Right kidney (tissue), 9 donors: ENCODE data around the gene DYNLT2.
A peak's percentile ranks its signal among the peaks of the same experiment; 100 is the strongest.

ENCODE experiments used
- DNase-seq: peaks from one replicate; pipeline ENCODE4 v3.0.0-alpha.2; 2016
- long read RNA-seq, 8 donors: transcript quantifications; one replicate each; lab custom pipeline, GENCODE V29; 2026

DYNLT2 gene, protein sequence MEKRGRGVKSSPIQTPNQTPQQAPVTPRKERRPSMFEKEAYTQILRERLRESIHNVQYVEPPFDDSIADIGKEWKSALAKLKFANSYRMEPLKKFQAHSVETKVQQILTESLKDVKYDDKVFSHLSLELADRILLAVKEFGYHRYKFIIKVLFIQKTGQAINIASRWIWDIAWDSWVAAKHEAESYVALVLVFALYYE
- long read RNA-seq, donor 1, transcript TCTE3-202 (1 exons, 2,078 nt), result major isoform, 16 of 40 reads
- long read RNA-seq, donor 1, partial matches to known transcripts, result 24 of 40 reads
- long read RNA-seq, donor 1, other reads (novel, unspliced or antisense), result 0 of 40 reads
- long read RNA-seq, donor 2, transcript TCTE3-202 (1 exons, 2,078 nt), result major isoform, 7 of 7 reads
- long read RNA-seq, donor 2, partial matches to known transcripts, result 0 of 7 reads
- long read RNA-seq, donor 2, other reads (novel, unspliced or antisense), result 0 of 7 reads
- long read RNA-seq, donor 3, partial matches to known transcripts, result 0 of 2 reads
- long read RNA-seq, donor 3, other reads (novel, unspliced or antisense), result 0 of 2 reads
- long read RNA-seq, donor 4, transcript TCTE3-202 (1 exons, 2,078 nt), result major isoform, 26 of 26 reads
- long read RNA-seq, donor 4, partial matches to known transcripts, result 0 of 26 reads
- long read RNA-seq, donor 4, other reads (novel, unspliced or antisense), result 0 of 26 reads
- long read RNA-seq, donor 5, transcript TCTE3-202 (1 exons, 2,078 nt), result major isoform, 7 of 7 reads
- long read RNA-seq, donor 5, partial matches to known transcripts, result 0 of 7 reads
- long read RNA-seq, donor 5, other reads (novel, unspliced or antisense), result 0 of 7 reads
- long read RNA-seq, donor 6, transcript TCTE3-202 (1 exons, 2,078 nt), result major isoform, 5 of 5 reads
- long read RNA-seq, donor 6, partial matches to known transcripts, result 0 of 5 reads
- long read RNA-seq, donor 6, other reads (novel, unspliced or antisense), result 0 of 5 reads
- long read RNA-seq, donor 7, transcript TCTE3-202 (1 exons, 2,078 nt), result major isoform, 10 of 41 reads
- long read RNA-seq, donor 7, partial matches to known transcripts, result 31 of 41 reads
- long read RNA-seq, donor 7, other reads (novel, unspliced or antisense), result 0 of 41 reads
- long read RNA-seq, donor 8, transcript TCTE3-202 (1 exons, 2,078 nt), result major isoform, 13 of 13 reads
- long read RNA-seq, donor 8, partial matches to known transcripts, result 0 of 13 reads
- long read RNA-seq, donor 8, other reads (novel, unspliced or antisense), result 0 of 13 reads

- DNase-seq, result peak; percentile 100
These were observed at the start of gene DYNLT2, which contains the start of gene ERMARD for GRCh38 chr6:169751242-169752073. Gene DYNLT2 (minus strand): TSS chr6:169751572. CDS start chr6:169751458, 114 bp downstream. Gene ERMARD (plus strand): TSS chr6:169751622. CDS start chr6:169751658, 36 bp downstream.

DNA sequence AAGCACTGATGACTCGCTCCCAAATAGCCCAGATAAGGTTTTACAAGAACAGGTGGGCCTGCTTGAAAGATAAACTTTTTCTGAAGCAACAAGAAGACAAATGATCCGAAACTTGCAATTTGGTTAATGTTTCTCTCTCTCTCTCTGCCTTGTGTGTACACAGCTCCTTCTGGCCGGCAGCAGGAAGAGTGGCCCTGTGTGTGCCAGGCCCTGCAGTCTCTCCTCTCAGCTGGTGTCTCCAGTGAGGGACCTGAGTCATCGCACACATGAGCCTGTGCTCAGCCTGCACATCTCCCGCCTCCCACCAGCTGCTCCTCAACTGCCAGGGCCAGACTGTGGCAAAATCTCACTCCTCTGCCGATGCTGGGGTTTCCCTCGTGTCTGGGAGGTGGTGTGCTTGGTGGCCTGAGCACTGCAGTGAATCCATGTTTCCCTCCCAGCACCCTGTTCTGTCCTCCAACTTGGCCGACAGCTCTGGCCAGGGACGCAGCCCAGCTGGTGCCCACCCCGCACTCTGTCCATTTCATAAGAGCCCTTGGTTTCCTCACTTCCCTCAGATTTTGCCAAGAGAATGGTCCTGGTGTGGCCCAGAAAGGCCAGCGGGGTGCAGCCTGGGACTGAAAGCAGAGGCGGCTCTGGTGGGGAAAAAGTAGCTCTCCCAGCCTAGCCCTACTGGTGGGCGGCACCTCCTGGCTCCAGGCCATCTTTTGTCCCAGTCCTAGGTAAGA lies 49.5 kb upstream of the DYNLT2 start:
- DNase-seq, result no peak

DNA sequence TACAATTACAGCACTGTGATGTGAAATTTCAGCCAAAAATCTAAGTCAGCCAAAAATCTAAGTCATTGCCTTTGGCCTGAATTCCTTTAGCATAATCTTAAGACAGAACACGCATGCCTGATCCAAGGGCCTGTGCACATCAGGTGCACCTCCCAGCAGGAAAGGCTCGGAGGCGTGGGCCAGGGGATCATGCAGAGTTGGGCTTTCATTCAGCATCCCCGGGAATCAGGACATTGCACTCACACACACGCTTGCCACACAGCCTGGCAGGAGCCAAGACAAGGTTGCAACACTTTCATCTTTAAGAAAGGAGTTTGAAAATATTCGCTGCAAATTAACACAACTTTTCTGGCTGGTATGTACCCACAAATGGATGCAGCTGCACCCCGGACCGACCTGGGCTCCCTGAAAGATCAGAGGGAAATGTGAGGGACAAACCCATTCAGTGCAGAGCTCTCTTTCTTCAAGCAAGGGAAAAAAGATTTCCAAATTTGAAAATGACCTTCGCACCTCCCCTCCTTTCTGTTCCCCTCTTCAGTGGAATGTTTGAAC lies 48.8 kb upstream of the DYNLT2 start:
- DNase-seq, result no peak

DNA sequence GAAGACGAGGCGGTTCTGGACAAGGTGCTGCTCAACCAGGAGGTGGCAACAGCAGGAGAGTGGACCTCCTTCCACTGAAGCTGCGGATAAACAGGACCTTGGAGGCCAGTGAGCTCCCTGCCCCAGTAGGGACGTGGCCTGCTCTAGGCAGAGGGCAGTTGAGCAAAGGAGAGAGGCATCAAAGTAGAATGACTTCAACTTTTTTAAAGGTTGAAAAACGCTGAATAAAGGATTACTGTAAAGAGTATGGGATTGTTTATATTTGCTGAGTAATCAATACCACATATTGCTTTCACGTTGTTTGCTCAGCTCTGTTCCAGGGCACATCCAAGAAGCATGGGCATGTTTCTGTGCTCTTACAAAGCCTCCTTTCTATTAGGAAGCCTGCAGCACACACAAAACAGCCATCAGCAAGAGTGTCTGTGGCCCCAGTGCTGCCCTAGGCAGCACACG lies 48.1 kb upstream of the DYNLT2 start:
- DNase-seq, result no peak

GRCh38 chr6:169798764-169799473 lies 47.5 kb upstream of the DYNLT2 start:
- no peak for DNase-seq

DNA sequence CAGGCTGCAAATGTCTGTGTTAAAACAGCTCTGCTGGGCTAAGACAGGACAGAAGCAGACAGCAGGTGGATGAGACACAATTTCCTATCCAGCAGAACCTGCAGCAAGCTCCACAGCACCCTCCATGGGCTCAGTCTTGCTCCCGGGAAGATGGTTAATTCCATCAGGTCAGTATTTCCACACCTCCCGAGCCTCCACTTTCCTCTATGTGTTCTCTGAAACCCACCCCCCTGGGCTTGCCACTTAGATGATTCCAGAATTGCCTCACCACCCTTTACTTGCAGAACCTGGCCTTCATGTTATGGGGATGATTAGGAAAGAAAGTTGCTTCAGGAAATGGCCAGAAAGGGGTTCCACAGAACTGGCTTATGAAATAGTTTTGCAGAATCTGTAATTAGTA lies 43.8 kb upstream of the DYNLT2 start:
- no peak for DNase-seq

DNA sequence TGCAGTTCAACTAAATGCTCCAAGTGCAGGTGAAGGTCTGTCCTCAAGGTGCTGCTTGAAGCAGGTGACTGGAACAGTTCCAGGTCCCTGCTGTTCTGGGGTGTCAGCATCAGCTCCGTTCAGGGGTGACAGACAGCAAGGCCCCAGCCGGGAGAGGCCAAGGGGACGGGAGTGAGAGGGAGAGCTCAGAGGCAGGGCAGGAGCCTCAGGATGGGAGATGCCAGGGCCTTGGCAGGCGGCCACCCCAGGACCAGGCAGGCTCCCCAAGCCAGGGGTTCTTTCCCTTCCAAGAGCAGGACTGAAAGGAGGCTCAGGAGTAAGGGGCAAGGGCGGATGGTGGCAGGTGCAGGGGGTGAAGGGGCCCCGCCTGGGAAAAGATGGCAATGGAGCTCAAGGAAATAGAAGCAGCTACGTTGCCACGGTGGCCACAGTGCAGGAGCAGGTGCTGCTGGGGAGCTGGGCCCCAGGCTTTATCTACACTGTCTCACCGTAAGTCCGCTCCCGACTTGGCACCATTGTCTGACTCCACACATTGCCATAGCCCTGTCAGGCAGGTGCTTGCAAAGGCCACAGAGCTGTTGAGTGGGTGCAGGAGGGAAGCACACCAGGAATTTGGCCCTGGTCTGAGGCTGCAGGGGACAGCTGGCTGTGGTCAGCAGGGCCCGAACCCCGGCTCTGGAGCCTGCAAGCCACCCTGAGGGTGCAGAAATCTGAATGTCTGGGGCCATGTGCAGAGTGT lies 43.1 kb upstream of the DYNLT2 start:
- no peak for DNase-seq

DNA sequence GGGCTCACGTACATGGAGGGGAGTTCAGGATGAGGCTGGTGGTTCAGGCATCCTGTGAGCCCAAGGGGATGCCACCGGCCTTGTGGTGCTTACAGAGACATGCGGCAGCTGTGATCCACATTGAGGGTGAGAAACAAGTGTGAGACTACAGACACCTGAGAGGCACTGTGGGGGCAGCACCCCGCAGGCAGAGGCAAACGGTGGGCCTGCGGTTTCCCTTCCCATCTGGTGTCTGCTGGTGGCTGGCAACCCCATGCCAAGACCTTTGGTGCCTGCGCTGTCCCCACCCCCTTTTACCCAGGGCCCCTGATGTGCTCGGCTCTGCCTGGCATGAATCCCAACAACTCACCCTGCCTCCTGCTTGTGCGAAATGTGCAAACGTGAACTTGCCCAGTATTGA lies 42.0 kb upstream of the DYNLT2 start:
- no peak for DNase-seq

DNA sequence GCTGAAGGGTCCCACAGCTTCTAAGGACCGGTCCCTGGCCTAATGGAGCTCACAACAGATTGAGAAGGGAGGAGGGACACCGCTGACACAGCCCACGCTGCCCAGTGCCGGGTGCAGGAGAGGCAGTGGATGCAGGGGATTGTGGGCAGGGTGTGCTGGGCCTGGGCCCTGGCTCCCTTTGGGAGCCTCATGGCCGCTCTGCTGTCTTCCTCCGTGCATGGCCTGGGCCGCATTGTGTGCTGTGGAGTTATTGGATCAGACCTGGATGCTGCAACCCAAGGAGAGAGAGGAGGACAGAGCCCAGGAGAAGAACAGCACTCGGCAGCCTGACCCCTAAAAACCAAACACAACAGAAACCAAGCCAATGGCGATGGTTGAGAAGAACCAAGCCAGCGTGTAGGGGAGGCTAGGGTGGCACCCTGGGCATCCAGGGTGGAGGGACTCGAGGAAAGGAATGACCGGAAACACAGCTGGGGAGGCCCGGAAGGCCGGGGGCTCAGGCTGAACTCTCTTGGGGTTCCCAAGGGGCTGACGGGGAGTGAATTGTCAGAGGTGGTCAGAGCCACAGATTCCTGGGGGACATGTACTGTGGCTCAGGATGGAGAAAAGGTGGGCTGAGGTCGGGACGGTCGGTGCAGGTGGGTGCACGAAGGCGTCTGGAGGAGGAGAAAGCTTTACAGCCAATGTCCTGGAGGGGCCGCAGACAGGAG lies 41.1 kb upstream of the DYNLT2 start:
- no peak for DNase-seq

- DNase-seq, result no peak
These were observed 40.4 kb upstream of the DYNLT2 start for GRCh38 chr6:169791721-169792131.

DNA sequence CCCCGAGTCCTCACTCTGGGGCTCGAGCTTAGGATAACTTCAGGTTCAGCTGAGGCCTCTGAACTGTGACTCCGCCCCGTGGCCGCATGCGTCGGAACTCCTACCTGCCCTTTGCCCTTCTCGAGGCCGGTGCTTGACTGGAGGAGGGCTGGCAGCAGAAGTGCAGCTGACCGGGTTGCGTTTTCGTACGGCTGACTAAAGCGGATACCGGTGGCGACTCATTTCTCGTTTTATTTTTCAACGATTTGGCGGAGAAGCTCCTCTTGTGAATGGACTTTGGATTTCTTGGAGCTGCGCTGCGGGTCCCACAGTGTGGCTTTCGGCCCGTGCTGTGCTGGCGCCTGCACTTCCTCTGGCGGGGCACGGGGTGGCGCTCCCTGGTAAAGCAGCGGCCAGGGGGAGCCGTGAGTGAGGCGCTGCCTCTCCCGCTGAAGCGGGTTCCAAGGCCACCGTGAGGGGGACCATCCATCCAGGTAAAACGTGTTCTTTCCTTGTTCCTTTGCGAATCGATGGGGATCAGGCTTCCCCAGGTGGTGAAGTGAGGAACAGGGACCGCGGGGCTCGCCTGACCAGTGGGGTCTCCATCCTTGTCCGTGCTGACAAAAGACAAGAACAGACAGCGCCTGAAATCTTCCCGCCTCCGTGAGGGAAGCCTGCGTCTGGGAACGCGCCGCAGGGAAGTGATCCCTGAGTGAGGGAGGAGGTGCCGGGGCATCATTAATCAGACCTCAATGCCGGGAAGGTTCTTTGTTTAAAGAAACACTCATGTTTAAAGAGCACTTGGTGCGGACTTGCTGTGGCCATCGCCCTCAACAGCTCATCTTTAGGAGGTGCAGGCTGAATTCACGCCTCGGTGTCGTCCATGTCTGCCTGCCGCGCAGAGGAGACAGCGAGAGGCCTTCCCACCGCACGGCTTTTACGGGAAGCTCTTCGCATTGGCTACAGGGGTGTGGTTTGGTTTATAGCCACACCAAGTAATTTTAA lies 38.9 kb upstream of the DYNLT2 start:
- DNase-seq, result peak; percentile 92

DNA sequence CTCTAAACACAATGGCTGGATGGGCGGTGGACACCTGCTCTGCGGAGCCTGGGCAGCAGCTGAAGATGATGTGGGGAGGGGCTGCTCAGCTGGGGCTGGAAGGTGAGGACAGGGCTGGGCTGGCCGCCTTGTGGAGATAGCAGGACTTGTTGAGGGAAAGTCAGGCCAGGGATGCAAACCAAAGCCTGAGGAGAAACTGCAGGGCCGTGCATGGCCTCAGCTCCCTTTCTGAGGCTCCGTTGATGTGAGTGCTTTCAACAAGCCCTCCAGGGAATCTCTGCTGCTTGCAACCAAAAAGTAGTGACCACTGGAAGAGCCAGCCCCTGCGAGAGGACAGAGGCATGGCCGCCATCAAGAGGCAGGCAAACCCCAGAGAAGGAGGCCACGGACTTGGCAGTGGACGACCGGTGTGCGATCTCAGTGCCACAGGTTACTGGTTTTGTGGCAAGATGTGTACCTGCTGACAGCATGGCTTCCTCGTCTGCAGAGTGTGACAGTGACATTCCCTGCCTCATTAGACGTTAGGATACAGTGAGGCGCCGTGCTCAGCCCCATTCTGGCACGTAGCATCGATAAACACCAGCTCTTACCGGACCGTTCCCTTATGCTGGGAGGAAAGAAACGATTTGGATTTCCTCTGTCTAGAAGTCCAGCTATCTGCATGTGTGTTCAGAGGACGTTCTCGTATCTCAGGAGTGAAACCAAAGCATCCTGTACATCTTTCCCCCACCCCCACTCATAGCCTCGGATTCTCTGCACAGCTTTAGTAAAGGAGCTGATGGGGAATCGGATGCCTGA lies 38.0 kb upstream of the DYNLT2 start:
- no peak for DNase-seq

DNA sequence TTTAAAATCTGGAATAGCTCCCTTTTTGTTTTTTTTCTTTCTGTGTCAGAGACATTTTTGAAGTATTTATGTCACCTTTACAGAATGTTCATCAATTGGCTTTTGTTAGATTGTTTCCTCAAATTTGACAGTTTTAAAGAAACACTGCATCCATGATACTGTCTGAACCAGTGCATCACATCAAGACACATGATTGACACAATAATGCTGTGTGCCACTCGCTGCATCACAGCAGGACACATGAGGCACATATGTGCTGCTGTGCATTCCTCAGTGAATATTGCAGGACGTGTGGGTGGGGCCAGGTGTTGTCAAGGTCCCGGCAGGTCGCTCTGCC lies 37.4 kb upstream of the DYNLT2 start:
- no peak for DNase-seq

- no peak for DNase-seq
These were observed 36.4 kb upstream of the DYNLT2 start for GRCh38 chr6:169787797-169788196.

DNA sequence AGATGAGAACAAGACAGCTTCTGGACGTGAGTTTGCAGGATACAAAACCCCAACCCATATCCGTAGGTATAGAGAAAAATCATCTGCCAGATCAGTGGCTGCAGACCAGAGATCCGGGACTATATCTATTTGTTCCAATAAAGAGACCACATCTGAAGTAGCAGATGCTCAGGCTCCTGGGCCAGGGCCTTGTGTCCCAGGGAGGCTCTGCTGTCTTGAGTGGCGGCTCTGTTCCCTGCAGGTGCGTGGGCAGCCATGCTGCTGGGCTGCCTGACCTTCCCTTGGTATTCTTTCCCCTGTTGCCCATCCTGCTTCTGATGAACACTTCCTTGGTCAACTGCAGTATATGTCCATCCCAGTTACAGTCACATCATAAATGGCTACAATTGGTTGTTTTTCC lies 35.0 kb upstream of the DYNLT2 start:
- DNase-seq, result no peak

DNA sequence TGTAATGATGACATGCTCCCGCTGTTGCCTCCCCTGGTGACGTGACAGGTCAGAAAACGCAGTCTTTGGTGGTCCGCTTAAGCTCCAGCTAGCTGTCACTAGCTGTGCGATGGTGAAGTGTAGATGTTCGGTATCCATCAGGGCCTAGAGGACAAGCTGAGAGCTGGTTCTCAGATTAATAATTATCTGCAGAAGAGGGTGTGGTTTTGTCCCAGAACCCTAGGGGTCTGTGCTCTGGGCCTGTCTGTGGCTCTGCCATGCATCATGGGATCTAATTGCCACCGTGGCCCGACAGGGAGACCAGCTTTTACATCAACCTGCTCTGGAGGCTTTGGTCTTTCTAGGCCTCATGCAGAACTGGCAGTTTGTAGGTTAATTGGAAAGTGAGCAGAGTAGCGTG lies 34.2 kb upstream of the DYNLT2 start:
- no peak for DNase-seq
